GM23338 (cell line): Measurements from ENCODE around the gene TRPC4AP. TPM values are rescaled to one million over a fixed set of nuclear protein-coding genes. Genes with fewer than 3 reads are reported as not detected.

Experiments used
- ATAC-seq: fragments of 200-7000 bp; cut with Tn5 transposase; 3 replicates; pipeline ENCODE4 v1.9.1; 2020
- DNase-seq: peaks from one replicate; pipeline ENCODE4 v3.0.0-alpha.2; 2015; ENCODE audit warnings: low spot score
- H2AFZ ChIP-seq: fragments of 200-600 bp; sonication (generic); 2 replicates; pipeline ENCODE4 v1.8.0; 2016; ENCODE audit warnings: antibody characterized with exemption, mild to moderate bottlenecking, moderate library complexity
- H3F3A ChIP-seq: fragments of 200-600 bp; sonication (generic); replicated peaks from 2 replicates; pipeline ENCODE4 v1.8.0; 2017; ENCODE audit warnings: antibody characterized with exemption, mixed run types, low read depth
- H3K27ac ChIP-seq: fragments of 200-600 bp; sonication (generic); 2 replicates; pipeline ENCODE4 v1.6.1; 2016; ENCODE audit warnings: low read depth
- H3K27me3 ChIP-seq: fragments of 200-600 bp; sonication (generic); 2 replicates; pipeline ENCODE4 v1.8.0; 2016; ENCODE audit warnings: mild to moderate bottlenecking, mixed run types, moderate library complexity; ENCODE audit not compliant: insufficient read depth
- H3K36me3 ChIP-seq: fragments of 200-600 bp; sonication (generic); 2 replicates; pipeline ENCODE4 v1.8.0; 2016; ENCODE audit warnings: mild to moderate bottlenecking; ENCODE audit not compliant: insufficient read depth
- H3K4me1 ChIP-seq: fragments of 200-600 bp; sonication (generic); 2 replicates; pipeline ENCODE4 v1.8.0; 2016; ENCODE audit warnings: mild to moderate bottlenecking, moderate library complexity; ENCODE audit not compliant: insufficient read depth
- H3K4me2 ChIP-seq: fragments of 200-600 bp; sonication (generic); 2 replicates; pipeline ENCODE4 v1.7.1; 2017; ENCODE audit warnings: mixed run types
- H3K4me3 ChIP-seq: fragments of 200-600 bp; sonication (generic); 2 replicates; pipeline ENCODE4 v1.6.1; 2016; ENCODE audit warnings: mixed run types
- H3K79me2 ChIP-seq: fragments of 200-600 bp; sonication (generic); replicated peaks from 2 replicates; pipeline ENCODE4 v1.8.0; 2017; ENCODE audit warnings: mild to moderate bottlenecking; ENCODE audit not compliant: insufficient read depth
- H3K9me2 ChIP-seq: fragments of 200-600 bp; sonication (generic); 2 replicates; pipeline ENCODE4 v1.8.0; 2017; ENCODE audit not compliant: insufficient read depth
- H4K20me1 ChIP-seq: fragments of 200-600 bp; sonication (generic); replicated peaks from 2 replicates; pipeline ENCODE4 v1.8.0; 2017; ENCODE audit warnings: mild to moderate bottlenecking; ENCODE audit not compliant: insufficient read depth
- H3K27ac Mint-ChIP-seq: 2 replicates; pipeline ENCODE4 v1.8.0; 2020; ENCODE audit warnings: inconsistent platforms, mild to moderate bottlenecking, moderate library complexity, mixed read lengths
- H3K27me3 Mint-ChIP-seq: 3 replicates; pipeline ENCODE4 v1.8.0; 2022; ENCODE audit warnings: low read depth, mild to moderate bottlenecking, moderate library complexity, mixed read lengths, inconsistent platforms; ENCODE audit not compliant: insufficient read depth, poor library complexity
- H3K36me3 Mint-ChIP-seq: 3 replicates; pipeline ENCODE4 v1.8.0; 2021; ENCODE audit warnings: low read depth, mild to moderate bottlenecking, inconsistent platforms, moderate library complexity, mixed read lengths
- H3K4me1 Mint-ChIP-seq: 3 replicates; pipeline ENCODE4 v1.8.0; 2020; ENCODE audit warnings: mild to moderate bottlenecking, inconsistent platforms, mixed read lengths
- H3K4me3 Mint-ChIP-seq: 3 replicates; pipeline ENCODE4 v1.8.0; 2021; ENCODE audit warnings: moderate library complexity, mild to moderate bottlenecking, inconsistent platforms, mixed read lengths
- H3K9me3 Mint-ChIP-seq: 3 replicates; pipeline ENCODE4 v1.8.0; 2020; ENCODE audit warnings: moderate library complexity, mild to moderate bottlenecking, inconsistent platforms, mixed read lengths
- CREB1 ChIP-seq: fragments of 250-450 bp; sonication (Bioruptor Pico); IDR thresholded peaks from 2 replicates; pipeline ENCODE4 v1.5.0; 2020; ENCODE audit warnings: low read depth, mild to moderate bottlenecking, moderate library complexity
- EZH2 ChIP-seq: fragments of 200-600 bp; sonication (generic); IDR thresholded peaks from one replicate; pipeline ENCODE4 v1.8.0; 2017; ENCODE audit warnings: antibody characterized with exemption, mild to moderate bottlenecking, low read depth; ENCODE audit not compliant: unreplicated experiment
- EZH2phosphoT487 ChIP-seq: fragments of 200-600 bp; sonication (generic); IDR thresholded peaks from one replicate; pipeline ENCODE4 v1.8.1; 2018; ENCODE audit warnings: antibody characterized with exemption; ENCODE audit not compliant: unreplicated experiment
- JUNB ChIP-seq: IDR thresholded peaks from one replicate; pipeline ENCODE4 v1.6.1; 2016; ENCODE audit warnings: antibody characterized with exemption; ENCODE audit not compliant: unreplicated experiment
- NANOG ChIP-seq: IDR thresholded peaks from 2 replicates; pipeline ENCODE4 v1.6.1; 2016; ENCODE audit warnings: antibody characterized with exemption, borderline replicate concordance
- POLR2AphosphoS5 ChIP-seq: IDR thresholded peaks from 2 replicates; pipeline ENCODE4 v1.6.1; 2016; ENCODE audit warnings: antibody characterized with exemption, low read depth
- STAT1 ChIP-seq: IDR thresholded peaks from one replicate; pipeline ENCODE4 v1.6.1; 2016; ENCODE audit warnings: antibody characterized with exemption; ENCODE audit not compliant: unreplicated experiment
- ZNF114 ChIP-seq: fragments of 250-450 bp; sonication (Bioruptor Pico); IDR thresholded peaks from 2 replicates; pipeline ENCODE4 v1.5.0; 2020; ENCODE audit warnings: mild to moderate bottlenecking, moderate library complexity
- ZNF331 ChIP-seq: fragments of 250-450 bp; sonication (Bioruptor Pico); IDR thresholded peaks from 2 replicates; pipeline ENCODE4 v1.5.0; 2020; ENCODE audit warnings: low read depth, mild to moderate bottlenecking, moderate library complexity
- polyA plus RNA-seq: library from polyadenylated mRNA; unstranded; fragments of >200 nt; fragmentation: Nextera tagmentation; extraction: Ambion mirVana; gene quantifications from 2 replicates; pipeline ENCODE4 v1.2.1, GENCODE V29; 2016
- total RNA-seq: library from RNA; depleted of rRNA; stranded (reverse); fragments of >200 nt; shearing (Covaris generic); gene quantifications from 2 replicates; pipeline ENCODE4 v1.2.3, GENCODE V29; 2014
- TF ChIP-seq, protein P1 (sequence below): IDR thresholded peaks from 2 replicates; pipeline ENCODE4 v1.6.1; 2016; ENCODE audit warnings: antibody characterized with exemption
- TF ChIP-seq, protein P2 (sequence below): fragments of 250-450 bp; sonication (Bioruptor Pico); IDR thresholded peaks from 2 replicates; pipeline ENCODE4 v1.5.0; 2020; ENCODE audit warnings: mild to moderate bottlenecking, moderate library complexity
- TF ChIP-seq, protein P3 (sequence below): IDR thresholded peaks from one replicate; pipeline ENCODE4 v1.6.1; 2018; ENCODE audit warnings: antibody characterized with exemption; ENCODE audit not compliant: unreplicated experiment
- TF ChIP-seq, protein P4 (sequence below), 2 experiments: fragments of 200-600 bp in 1 of 2; sonication (generic) in 1 of 2; conservative IDR thresholded peaks; 2 replicates each; pipeline versions ENCODE4 v1.5.1 to v1.6.1; 2016 to 2017; ENCODE audit warnings: antibody characterized with exemption in 2 of 2, low read depth in 2 of 2, mild to moderate bottlenecking in 2 of 2, moderate library complexity in 1 of 2

The TRPC4AP gene
- total and polyA plus RNA-seq, 2 experiments from 2014 or later = 48.8 to 89.5 TPM

DNA sequence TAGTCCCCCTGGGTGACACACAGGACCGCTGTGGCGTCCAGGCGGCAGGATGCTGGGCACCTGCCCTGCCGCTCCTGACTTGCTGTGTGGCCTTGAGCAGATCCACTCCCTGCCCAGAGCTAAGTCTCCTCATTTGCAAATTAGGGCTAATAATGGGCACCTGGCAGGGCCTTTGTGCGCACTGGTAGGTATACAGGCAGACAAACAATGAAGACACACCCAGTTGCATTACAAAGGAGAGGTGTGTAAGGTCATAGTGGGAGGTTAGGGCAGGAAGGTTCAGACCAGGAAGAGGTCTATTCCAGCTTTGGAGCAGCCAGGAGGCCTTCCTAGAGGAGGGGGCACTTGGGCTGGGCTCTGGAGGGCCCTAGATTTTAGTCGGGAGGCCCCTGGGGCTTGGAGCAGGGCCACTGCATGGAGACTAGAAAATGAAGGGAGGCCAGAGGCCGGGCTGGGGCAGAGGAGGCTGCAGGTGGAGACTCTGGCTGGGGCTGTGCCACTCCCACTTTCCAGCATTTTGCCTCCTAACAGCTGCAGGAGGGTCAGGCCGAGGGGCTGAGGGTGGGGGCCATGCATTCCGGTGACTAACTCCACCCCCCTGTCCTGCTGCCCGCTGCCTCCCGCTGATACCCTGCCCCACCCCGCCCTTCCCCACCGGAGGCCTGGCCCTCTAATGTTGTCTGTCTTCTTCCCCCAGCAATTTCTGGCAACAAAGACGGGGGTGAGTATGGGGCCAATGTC lies 108.4 kb downstream of the TRPC4AP start:
- H3K79me2 ChIP-seq = no peaks in the 10 kb centered on the region
- H3K4me1 ChIP-seq = peaks cover 33% of the 10 kb centered on the region
- peaks cover 13% of the 10 kb centered on the region; the same call in 1 of the 2 replicates for H3K27me3 ChIP-seq
- H2AFZ ChIP-seq = no peak overlapping the region
- peak overlapping the region; percentile 69 for H3K4me2 ChIP-seq
- ATAC-seq (peak; percentile 71), DNase-seq (peak; percentile 85)
- Mint-ChIP-seq H3K4me1 (peaks cover 46% of the 10 kb centered on the region), H3K36me3 (no peaks in the 10 kb centered on the region), H3K27ac (no peak overlapping the region), H3K27me3 (peaks cover 20% of the 10 kb centered on the region), H3K4me3 (peak overlapping the region; percentile 20), H3K9me3 (no peaks in the 10 kb centered on the region; the same call in 2 of the 3 replicates)
- 0 out of 2 replicates have a peak, but pooled peaks cover 2% of the 10 kb centered on the region for H3F3A ChIP-seq
- H3K4me3 ChIP-seq = peak overlapping the region; percentile 24; the same call in 1 of the 2 replicates
- H4K20me1 ChIP-seq = no peaks in the 10 kb centered on the region; the same call in 1 of the 2 replicates
- H3K27ac ChIP-seq = no peak overlapping the region; the same call in 1 of the 2 replicates
- no peaks in the 10 kb centered on the region for H3K36me3 ChIP-seq
- TF ChIP-seq, protein P1, sequence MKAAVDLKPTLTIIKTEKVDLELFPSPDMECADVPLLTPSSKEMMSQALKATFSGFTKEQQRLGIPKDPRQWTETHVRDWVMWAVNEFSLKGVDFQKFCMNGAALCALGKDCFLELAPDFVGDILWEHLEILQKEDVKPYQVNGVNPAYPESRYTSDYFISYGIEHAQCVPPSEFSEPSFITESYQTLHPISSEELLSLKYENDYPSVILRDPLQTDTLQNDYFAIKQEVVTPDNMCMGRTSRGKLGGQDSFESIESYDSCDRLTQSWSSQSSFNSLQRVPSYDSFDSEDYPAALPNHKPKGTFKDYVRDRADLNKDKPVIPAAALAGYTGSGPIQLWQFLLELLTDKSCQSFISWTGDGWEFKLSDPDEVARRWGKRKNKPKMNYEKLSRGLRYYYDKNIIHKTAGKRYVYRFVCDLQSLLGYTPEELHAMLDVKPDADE = no peak
- TF ChIP-seq ZNF331 (CRISPR knock-in tag) (no peak), JUNB (no peak), NANOG (peak; percentile 43; the same call in 1 of the 2 replicates), POLR2AphosphoS5 (peak; percentile 66), EZH2 (no peak), ZNF114 (CRISPR knock-in tag) (0 out of 2 replicates have a peak, but pooled peaks have one; percentile 3), CREB1 (CRISPR knock-in tag) (no peak), STAT1 (no peak), EZH2phosphoT487 (no peak)
- TF ChIP-seq, protein P2, sequence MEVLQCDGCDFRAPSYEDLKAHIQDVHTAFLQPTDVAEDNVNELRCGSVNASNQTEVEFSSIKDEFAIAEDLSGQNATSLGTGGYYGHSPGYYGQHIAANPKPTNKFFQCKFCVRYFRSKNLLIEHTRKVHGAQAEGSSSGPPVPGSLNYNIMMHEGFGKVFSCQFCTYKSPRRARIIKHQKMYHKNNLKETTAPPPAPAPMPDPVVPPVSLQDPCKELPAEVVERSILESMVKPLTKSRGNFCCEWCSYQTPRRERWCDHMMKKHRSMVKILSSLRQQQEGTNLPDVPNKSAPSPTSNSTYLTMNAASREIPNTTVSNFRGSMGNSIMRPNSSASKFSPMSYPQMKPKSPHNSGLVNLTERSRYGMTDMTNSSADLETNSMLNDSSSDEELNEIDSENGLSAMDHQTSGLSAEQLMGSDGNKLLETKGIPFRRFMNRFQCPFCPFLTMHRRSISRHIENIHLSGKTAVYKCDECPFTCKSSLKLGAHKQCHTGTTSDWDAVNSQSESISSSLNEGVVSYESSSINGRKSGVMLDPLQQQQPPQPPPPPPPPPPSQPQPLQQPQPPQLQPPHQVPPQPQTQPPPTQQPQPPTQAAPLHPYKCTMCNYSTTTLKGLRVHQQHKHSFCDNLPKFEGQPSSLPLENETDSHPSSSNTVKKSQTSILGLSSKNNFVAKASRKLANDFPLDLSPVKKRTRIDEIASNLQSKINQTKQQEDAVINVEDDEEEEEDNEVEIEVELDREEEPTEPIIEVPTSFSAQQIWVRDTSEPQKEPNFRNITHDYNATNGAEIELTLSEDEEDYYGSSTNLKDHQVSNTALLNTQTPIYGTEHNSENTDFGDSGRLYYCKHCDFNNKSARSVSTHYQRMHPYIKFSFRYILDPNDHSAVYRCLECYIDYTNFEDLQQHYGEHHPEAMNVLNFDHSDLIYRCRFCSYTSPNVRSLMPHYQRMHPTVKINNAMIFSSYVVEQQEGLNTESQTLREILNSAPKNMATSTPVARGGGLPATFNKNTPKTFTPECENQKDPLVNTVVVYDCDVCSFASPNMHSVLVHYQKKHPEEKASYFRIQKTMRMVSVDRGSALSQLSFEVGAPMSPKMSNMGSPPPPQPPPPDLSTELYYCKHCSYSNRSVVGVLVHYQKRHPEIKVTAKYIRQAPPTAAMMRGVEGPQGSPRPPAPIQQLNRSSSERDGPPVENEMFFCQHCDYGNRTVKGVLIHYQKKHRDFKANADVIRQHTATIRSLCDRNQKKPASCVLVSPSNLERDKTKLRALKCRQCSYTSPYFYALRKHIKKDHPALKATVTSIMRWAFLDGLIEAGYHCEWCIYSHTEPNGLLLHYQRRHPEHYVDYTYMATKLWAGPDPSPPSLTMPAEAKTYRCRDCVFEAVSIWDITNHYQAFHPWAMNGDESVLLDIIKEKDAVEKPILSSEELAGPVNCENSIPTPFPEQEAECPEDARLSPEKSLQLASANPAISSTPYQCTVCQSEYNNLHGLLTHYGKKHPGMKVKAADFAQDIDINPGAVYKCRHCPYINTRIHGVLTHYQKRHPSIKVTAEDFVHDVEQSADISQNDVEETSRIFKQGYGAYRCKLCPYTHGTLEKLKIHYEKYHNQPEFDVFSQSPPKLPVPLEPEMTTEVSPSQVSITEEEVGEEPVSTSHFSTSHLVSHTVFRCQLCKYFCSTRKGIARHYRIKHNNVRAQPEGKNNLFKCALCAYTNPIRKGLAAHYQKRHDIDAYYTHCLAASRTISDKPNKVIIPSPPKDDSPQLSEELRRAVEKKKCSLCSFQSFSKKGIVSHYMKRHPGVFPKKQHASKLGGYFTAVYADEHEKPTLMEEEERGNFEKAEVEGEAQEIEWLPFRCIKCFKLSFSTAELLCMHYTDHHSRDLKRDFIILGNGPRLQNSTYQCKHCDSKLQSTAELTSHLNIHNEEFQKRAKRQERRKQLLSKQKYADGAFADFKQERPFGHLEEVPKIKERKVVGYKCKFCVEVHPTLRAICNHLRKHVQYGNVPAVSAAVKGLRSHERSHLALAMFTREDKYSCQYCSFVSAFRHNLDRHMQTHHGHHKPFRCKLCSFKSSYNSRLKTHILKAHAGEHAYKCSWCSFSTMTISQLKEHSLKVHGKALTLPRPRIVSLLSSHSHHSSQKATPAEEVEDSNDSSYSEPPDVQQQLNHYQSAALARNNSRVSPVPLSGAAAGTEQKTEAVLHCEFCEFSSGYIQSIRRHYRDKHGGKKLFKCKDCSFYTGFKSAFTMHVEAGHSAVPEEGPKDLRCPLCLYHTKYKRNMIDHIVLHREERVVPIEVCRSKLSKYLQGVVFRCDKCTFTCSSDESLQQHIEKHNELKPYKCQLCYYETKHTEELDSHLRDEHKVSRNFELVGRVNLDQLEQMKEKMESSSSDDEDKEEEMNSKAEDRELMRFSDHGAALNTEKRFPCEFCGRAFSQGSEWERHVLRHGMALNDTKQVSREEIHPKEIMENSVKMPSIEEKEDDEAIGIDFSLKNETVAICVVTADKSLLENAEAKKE (CRISPR knock-in tag) = 0 out of 2 replicates have a peak, but pooled peaks have one; percentile 31
- TF ChIP-seq, protein P3, sequence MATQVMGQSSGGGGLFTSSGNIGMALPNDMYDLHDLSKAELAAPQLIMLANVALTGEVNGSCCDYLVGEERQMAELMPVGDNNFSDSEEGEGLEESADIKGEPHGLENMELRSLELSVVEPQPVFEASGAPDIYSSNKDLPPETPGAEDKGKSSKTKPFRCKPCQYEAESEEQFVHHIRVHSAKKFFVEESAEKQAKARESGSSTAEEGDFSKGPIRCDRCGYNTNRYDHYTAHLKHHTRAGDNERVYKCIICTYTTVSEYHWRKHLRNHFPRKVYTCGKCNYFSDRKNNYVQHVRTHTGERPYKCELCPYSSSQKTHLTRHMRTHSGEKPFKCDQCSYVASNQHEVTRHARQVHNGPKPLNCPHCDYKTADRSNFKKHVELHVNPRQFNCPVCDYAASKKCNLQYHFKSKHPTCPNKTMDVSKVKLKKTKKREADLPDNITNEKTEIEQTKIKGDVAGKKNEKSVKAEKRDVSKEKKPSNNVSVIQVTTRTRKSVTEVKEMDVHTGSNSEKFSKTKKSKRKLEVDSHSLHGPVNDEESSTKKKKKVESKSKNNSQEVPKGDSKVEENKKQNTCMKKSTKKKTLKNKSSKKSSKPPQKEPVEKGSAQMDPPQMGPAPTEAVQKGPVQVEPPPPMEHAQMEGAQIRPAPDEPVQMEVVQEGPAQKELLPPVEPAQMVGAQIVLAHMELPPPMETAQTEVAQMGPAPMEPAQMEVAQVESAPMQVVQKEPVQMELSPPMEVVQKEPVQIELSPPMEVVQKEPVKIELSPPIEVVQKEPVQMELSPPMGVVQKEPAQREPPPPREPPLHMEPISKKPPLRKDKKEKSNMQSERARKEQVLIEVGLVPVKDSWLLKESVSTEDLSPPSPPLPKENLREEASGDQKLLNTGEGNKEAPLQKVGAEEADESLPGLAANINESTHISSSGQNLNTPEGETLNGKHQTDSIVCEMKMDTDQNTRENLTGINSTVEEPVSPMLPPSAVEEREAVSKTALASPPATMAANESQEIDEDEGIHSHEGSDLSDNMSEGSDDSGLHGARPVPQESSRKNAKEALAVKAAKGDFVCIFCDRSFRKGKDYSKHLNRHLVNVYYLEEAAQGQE = no peak
- TF ChIP-seq, protein P4, sequence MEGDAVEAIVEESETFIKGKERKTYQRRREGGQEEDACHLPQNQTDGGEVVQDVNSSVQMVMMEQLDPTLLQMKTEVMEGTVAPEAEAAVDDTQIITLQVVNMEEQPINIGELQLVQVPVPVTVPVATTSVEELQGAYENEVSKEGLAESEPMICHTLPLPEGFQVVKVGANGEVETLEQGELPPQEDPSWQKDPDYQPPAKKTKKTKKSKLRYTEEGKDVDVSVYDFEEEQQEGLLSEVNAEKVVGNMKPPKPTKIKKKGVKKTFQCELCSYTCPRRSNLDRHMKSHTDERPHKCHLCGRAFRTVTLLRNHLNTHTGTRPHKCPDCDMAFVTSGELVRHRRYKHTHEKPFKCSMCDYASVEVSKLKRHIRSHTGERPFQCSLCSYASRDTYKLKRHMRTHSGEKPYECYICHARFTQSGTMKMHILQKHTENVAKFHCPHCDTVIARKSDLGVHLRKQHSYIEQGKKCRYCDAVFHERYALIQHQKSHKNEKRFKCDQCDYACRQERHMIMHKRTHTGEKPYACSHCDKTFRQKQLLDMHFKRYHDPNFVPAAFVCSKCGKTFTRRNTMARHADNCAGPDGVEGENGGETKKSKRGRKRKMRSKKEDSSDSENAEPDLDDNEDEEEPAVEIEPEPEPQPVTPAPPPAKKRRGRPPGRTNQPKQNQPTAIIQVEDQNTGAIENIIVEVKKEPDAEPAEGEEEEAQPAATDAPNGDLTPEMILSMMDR (conservative IDR thresholded peaks at IDR 0.05; ENCODE audit: low read depth in 2 of 2) = no peak
- H3K9me2 ChIP-seq = no peaks in the 10 kb centered on the region
